Panc1 (cell line): Measurements from ENCODE around the gene MYO1E. TPM values are rescaled to one million over a fixed set of nuclear protein-coding genes. Genes with fewer than 3 reads are reported as not detected.

Source experiments
- ATAC-seq: fragments of 200-7000 bp; cut with Tn5 transposase; 2 replicates; pipeline ENCODE4 v1.9.1; 2020; ENCODE audit warnings: mild to moderate bottlenecking, moderate library complexity
- BruUV-seq: library from RNA; stranded (reverse); fragments of 400-500 nt; replicated peaks from 2 replicates; lab custom pipeline; 2021; lab: Mats Ljungman, UMichigan
- CTCF ChIA-PET: fragments of 300-600 bp; sonication (Branson Sonifier 250); formaldehyde crosslinking; loops from one replicate; lab custom pipeline; 2022; ENCODE audit warnings: antibody characterized with exemption; lab: Charles Lee
- POLR2A ChIA-PET: fragments of 300-600 bp; sonication (Branson Sonifier 250); formaldehyde crosslinking; loops from one replicate; lab custom pipeline; 2022; ENCODE audit warnings: antibody characterized with exemption; lab: Charles Lee
- DNase-seq: peaks from one replicate; pipeline ENCODE4 v3.0.0-alpha.2; 2010; ENCODE audit warnings: low read depth, low spot score
- H3K27ac ChIP-seq: 2 replicates; pipeline ENCODE4 v1.5.1; 2011; ENCODE audit warnings: mild to moderate bottlenecking, low read length, inconsistent platforms
- H3K27me3 ChIP-seq: fragments of 200-500 bp; sonication (Bioruptor generic); 2 replicates; pipeline ENCODE4 v1.6.0; 2014; ENCODE audit warnings: low read length, inconsistent platforms; ENCODE audit not compliant: control insufficient read depth, insufficient read depth
- H3K36me3 ChIP-seq: fragments of 200-500 bp; sonication (Bioruptor generic); 2 replicates; pipeline ENCODE4 v1.5.1; 2014; ENCODE audit warnings: inconsistent platforms, mild to moderate bottlenecking, low read length, moderate library complexity; ENCODE audit not compliant: control insufficient read depth, insufficient read depth
- H3K4me1 ChIP-seq: 2 replicates; pipeline ENCODE4 v1.5.1; 2011; ENCODE audit warnings: inconsistent platforms, mild to moderate bottlenecking, low read length, moderate library complexity; ENCODE audit not compliant: control insufficient read depth, insufficient read depth
- H3K4me3 ChIP-seq, 2 experiments: 2 replicates each; pipeline ENCODE4 v1.5.1; 2011 to 2012; ENCODE audit warnings: low read depth in 2 of 2, low read length in 2 of 2, mild to moderate bottlenecking in 2 of 2, inconsistent platforms in 1 of 2, moderate library complexity in 1 of 2
- H3K9me3 ChIP-seq: fragments of 200-500 bp; sonication (Bioruptor generic); 2 replicates; pipeline ENCODE4 v1.5.1; 2014; ENCODE audit warnings: low read depth, mild to moderate bottlenecking, inconsistent platforms, low read length, moderate library complexity; ENCODE audit not compliant: control insufficient read depth, insufficient read depth
- POLR2AphosphoS5 ChIP-seq: IDR thresholded peaks from 2 replicates; pipeline ENCODE4 v1.6.1; 2012; ENCODE audit warnings: mild to moderate bottlenecking, low read depth, low read length, moderate library complexity
- SIN3A ChIP-seq: IDR thresholded peaks from 2 replicates; pipeline ENCODE4 v1.6.1; 2012; ENCODE audit warnings: low read depth, mild to moderate bottlenecking, low read length, moderate library complexity, borderline replicate concordance; ENCODE audit not compliant: insufficient read depth
- TCF7L2 ChIP-seq: IDR thresholded peaks from 2 replicates; pipeline ENCODE4 v1.6.1; 2011; ENCODE audit warnings: mild to moderate bottlenecking, low read depth, low read length, inconsistent platforms
- in situ Hi-C: cut with HindIII; loops from 2 replicates; pipeline ENCODE4 v1.10.0; 2016; ENCODE audit warnings: low sequenced_read_pairs, low pct_unique_long_range_greater_than_20kb
- intact Hi-C: fragments of 100-400 bp; cut with micrococcal nuclease; formaldehyde crosslinking; loops from one replicate; pipeline ENCODE4 v1.10.0; 2022; ENCODE audit not compliant: unreplicated experiment
- total RNA-seq: library from RNA; stranded (reverse); gene quantifications from one replicate; pipeline ENCODE4 v1.2.1, GENCODE V29; 2021; ENCODE audit not compliant: unreplicated experiment
- TF ChIP-seq, protein P1 (sequence below): fragments of 450-650 bp; IDR thresholded peaks from 2 replicates; pipeline ENCODE4 v1.5.1; 2017; ENCODE audit warnings: mild to moderate bottlenecking
- TF ChIP-seq, protein P2 (sequence below), 2 experiments: IDR thresholded peaks; 2 replicates each; pipeline ENCODE4 v1.6.1; 2011 to 2012; ENCODE audit warnings: low read depth in 2 of 2, control low read depth in 1 of 2, low read length in 1 of 2, mild to moderate bottlenecking in 1 of 2, moderate library complexity in 1 of 2; ENCODE audit not compliant: insufficient read depth in 1 of 2

MYO1E gene
- total RNA-seq, 1 experiment from 2014 or later: 161 TPM

DNA sequence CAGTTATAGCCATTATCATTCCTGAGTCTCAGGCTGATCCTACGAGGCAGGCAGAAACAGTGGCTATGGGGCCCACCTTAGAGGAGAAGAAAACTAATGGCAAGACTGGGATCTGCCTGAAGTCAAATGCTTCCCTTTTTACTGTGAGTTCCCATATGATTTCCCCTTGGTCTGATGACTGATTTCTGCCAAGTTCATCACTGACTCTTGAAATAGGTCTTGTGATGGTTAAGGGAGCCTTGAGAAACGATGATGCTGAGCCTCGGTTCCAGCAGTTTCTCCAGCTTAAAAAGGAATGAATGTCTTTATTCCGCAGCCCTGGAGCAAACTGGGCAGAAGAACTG, 195.4 kb downstream of the MYO1E start:
- CTCF ChIA-PET: no interaction called here
- Histone ChIP-seq H3K4me1 (peaks cover 5% of the 10 kb centered on the region), H3K27ac (no peak overlapping the region), H3K36me3 (no peaks in the 10 kb centered on the region), H3K4me3 (no peak overlapping the region), H3K9me3 (no peaks in the 10 kb centered on the region), H3K27me3 (no peaks in the 10 kb centered on the region)
- BruUV-seq: no TSS peak
- POLR2A ChIA-PET: no interaction called here
- intact Hi-C loops: no loop called here
- DNase-seq (no peak), ATAC-seq (no peak)
- TF ChIP-seq, protein P1, sequence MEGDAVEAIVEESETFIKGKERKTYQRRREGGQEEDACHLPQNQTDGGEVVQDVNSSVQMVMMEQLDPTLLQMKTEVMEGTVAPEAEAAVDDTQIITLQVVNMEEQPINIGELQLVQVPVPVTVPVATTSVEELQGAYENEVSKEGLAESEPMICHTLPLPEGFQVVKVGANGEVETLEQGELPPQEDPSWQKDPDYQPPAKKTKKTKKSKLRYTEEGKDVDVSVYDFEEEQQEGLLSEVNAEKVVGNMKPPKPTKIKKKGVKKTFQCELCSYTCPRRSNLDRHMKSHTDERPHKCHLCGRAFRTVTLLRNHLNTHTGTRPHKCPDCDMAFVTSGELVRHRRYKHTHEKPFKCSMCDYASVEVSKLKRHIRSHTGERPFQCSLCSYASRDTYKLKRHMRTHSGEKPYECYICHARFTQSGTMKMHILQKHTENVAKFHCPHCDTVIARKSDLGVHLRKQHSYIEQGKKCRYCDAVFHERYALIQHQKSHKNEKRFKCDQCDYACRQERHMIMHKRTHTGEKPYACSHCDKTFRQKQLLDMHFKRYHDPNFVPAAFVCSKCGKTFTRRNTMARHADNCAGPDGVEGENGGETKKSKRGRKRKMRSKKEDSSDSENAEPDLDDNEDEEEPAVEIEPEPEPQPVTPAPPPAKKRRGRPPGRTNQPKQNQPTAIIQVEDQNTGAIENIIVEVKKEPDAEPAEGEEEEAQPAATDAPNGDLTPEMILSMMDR: no peak
- TF ChIP-seq POLR2AphosphoS5: no peak
- no peak for TF ChIP-seq SIN3A
- TF ChIP-seq, protein P2, sequence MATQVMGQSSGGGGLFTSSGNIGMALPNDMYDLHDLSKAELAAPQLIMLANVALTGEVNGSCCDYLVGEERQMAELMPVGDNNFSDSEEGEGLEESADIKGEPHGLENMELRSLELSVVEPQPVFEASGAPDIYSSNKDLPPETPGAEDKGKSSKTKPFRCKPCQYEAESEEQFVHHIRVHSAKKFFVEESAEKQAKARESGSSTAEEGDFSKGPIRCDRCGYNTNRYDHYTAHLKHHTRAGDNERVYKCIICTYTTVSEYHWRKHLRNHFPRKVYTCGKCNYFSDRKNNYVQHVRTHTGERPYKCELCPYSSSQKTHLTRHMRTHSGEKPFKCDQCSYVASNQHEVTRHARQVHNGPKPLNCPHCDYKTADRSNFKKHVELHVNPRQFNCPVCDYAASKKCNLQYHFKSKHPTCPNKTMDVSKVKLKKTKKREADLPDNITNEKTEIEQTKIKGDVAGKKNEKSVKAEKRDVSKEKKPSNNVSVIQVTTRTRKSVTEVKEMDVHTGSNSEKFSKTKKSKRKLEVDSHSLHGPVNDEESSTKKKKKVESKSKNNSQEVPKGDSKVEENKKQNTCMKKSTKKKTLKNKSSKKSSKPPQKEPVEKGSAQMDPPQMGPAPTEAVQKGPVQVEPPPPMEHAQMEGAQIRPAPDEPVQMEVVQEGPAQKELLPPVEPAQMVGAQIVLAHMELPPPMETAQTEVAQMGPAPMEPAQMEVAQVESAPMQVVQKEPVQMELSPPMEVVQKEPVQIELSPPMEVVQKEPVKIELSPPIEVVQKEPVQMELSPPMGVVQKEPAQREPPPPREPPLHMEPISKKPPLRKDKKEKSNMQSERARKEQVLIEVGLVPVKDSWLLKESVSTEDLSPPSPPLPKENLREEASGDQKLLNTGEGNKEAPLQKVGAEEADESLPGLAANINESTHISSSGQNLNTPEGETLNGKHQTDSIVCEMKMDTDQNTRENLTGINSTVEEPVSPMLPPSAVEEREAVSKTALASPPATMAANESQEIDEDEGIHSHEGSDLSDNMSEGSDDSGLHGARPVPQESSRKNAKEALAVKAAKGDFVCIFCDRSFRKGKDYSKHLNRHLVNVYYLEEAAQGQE (IDR thresholded peaks at IDR 0.05; ENCODE audit: insufficient read depth in 1 of 2, low read depth in 2 of 2, low read length in 1 of 2): no peak
- no peak for TF ChIP-seq TCF7L2
- in situ Hi-C loops: no loop called here

DNA sequence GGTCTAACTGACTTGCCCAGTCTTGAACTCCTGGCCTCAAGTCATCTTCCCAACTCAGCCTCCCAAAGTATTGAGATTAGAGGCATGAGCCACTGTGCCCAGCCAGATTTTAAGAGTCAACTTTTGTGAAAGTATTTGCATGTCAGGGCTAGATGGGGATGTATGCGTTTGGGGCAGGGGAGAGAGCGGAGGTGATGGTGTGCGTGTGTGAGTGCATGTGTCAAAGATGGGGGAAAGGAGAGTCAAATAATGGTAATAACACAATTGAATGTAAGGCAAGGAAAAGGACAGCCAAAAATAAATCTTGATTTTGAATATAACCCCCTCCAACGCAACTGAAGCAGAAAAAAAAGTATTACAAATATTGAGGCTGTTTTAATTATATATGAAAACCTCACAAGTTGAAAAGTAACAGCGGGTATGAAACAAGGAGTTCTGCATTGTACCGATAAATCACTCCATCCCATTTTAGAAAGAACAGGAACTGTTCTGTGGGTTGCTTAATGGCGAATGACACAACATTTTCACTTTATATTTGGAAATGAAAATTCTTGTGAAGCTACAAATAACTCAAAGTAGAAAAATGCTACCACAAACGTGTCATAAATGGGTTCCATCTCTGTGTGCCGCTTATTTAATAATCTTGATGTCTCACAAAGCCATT, 195.9 kb downstream of the MYO1E start:
- Histone ChIP-seq H3K4me3 (no peak overlapping the region), H3K9me3 (no peaks in the 10 kb centered on the region), H3K27ac (no peak overlapping the region), H3K4me1 (peaks cover 5% of the 10 kb centered on the region), H3K36me3 (no peaks in the 10 kb centered on the region), H3K27me3 (no peaks in the 10 kb centered on the region)
- intact Hi-C loops: no loop called here
- no peak for ATAC-seq
- ChIA-PET POLR2A (interaction anchor here (0.6 kb wide), 1 partner anchor 324 kb away, joined by 6 read pairs; no protein-coding TSS in a partner anchor), CTCF (no interaction called here)
- TF ChIP-seq, protein P1: no peak
- no peak for TF ChIP-seq TCF7L2
- TF ChIP-seq, protein P2 (IDR thresholded peaks at IDR 0.05; ENCODE audit: insufficient read depth in 1 of 2, low read depth in 2 of 2, low read length in 1 of 2): no peak
- no peak for TF ChIP-seq SIN3A
- BruUV-seq: no TSS peak
- no peak for DNase-seq
- in situ Hi-C loops: no loop called here
